ENCODE data around the gene MRGPRG. TPM values are rescaled to one million over a fixed set of nuclear protein-coding genes. Genes with fewer than 3 reads are reported as not detected.

The MRGPRG gene
- total and polyA plus RNA-seq, 2 experiments from 2014 or later: not detected

DNA sequence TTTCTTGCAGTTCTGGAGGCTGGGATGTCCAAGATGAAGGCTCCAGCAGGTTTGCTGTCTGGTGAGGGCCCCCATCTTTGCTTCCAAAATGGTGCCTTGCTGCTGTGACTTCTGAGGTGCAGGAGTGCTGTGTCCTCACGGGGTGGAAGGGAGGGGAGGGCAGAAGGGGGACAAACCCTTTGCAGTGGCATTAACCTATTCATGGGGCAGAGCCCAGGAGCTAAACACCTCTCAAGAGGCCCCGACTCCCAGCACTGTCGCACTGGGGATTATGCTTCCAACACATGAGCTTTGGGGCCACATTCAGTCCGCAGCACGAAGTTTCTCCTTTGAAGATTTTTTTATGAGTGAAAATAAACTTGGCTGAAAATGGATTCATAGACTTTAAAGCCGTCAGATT is 28.0 kb downstream of the MRGPRG start:
- H3K4me2 ChIP-seq: no peak overlapping the region
- no peaks in the 10 kb centered on the region for H4K20me1 ChIP-seq (ENCODE audit: insufficient read depth, poor library complexity, severe bottlenecking)
- TF ChIP-seq EZH2phosphoT487 (IDR thresholded peaks at IDR 0.05; ENCODE audit: low read depth, severe bottlenecking, unreplicated experiment) (no peak), EZH2 (IDR thresholded peaks at IDR 0.05; ENCODE audit: borderline replicate concordance) (no peak)
- TF ChIP-seq, protein P1, sequence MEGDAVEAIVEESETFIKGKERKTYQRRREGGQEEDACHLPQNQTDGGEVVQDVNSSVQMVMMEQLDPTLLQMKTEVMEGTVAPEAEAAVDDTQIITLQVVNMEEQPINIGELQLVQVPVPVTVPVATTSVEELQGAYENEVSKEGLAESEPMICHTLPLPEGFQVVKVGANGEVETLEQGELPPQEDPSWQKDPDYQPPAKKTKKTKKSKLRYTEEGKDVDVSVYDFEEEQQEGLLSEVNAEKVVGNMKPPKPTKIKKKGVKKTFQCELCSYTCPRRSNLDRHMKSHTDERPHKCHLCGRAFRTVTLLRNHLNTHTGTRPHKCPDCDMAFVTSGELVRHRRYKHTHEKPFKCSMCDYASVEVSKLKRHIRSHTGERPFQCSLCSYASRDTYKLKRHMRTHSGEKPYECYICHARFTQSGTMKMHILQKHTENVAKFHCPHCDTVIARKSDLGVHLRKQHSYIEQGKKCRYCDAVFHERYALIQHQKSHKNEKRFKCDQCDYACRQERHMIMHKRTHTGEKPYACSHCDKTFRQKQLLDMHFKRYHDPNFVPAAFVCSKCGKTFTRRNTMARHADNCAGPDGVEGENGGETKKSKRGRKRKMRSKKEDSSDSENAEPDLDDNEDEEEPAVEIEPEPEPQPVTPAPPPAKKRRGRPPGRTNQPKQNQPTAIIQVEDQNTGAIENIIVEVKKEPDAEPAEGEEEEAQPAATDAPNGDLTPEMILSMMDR (IDR thresholded peaks at IDR 0.05; ENCODE audit: poor library complexity): no peak
- H3K9me3 ChIP-seq (ENCODE audit: low read depth): no peaks in the 10 kb centered on the region
- WGBS (ENCODE audit: low lambda C conversion rate, missing lambda C conversion rate): 55% methylated on average over 6 of the region's 6 CpGs
- H2AFZ ChIP-seq: no peak overlapping the region
- no peaks in the 10 kb centered on the region for H3K4me1 ChIP-seq (ENCODE audit: insufficient read depth)
- no peaks in the 10 kb centered on the region for H3K9me2 ChIP-seq (replicated peaks; ENCODE audit: insufficient read depth)
- no peak overlapping the region for H3K27ac ChIP-seq
- no peaks in the 10 kb centered on the region for H3K36me3 ChIP-seq (replicated peaks; ENCODE audit: insufficient read depth, low read depth)
- no peaks in the 10 kb centered on the region for H3K27me3 ChIP-seq
- no peaks in the 10 kb centered on the region for H3K79me2 ChIP-seq
- no peak overlapping the region for H3K4me3 ChIP-seq
- DNase-seq (ENCODE audit: low spot score): no peak

DNA sequence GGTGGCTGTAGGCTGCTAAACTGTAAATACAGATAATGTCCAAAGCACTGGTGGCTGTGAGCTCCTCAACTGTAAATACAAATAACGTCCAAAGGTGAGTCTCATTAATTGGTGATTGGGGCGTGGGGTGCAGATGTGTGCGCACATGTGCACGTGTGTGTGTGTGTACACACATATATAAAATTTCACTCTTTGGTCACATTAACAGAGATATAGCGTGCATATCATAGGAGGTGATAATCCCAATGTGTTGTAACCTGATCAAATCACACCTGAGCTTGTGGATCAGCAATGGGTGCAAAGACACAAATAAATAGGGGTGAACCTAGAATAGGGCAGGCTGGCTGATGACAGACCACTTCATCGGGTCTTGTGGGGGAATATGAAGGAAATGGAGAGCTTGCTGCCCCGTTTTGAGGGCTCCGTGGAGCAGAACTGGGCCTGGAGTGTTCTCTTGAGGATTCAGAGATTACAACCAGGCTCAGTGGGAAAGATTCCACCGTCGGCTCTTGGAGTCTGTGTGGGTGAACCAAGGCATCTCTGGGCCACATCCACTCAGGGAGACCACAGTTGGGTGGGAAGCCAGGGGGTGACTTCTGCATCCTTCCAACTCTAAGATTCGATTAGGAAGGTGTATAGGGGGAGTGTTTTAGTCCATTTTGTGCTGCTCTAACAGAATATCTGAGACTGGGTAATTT is 28.6 kb downstream of the MRGPRG start:
- Histone ChIP-seq H3K4me1 (ENCODE audit: insufficient read depth) (no peaks in the 10 kb centered on the region), H2AFZ (no peak overlapping the region), H4K20me1 (ENCODE audit: insufficient read depth, poor library complexity, severe bottlenecking) (no peaks in the 10 kb centered on the region), H3K27me3 (no peaks in the 10 kb centered on the region), H3K79me2 (no peaks in the 10 kb centered on the region), H3K4me2 (no peak overlapping the region), H3K4me3 (no peak overlapping the region), H3K27ac (no peak overlapping the region), H3K36me3 (replicated peaks; ENCODE audit: insufficient read depth, low read depth) (no peaks in the 10 kb centered on the region), H3K9me3 (ENCODE audit: low read depth) (no peaks in the 10 kb centered on the region), H3K9me2 (replicated peaks; ENCODE audit: insufficient read depth) (no peaks in the 10 kb centered on the region)
- 85% methylated on average over 11 of the region's 11 CpGs for WGBS (ENCODE audit: low lambda C conversion rate, missing lambda C conversion rate)
- DNase-seq (ENCODE audit: low spot score): no peak
- TF ChIP-seq EZH2phosphoT487 (IDR thresholded peaks at IDR 0.05; ENCODE audit: low read depth, severe bottlenecking, unreplicated experiment): no peak
- no peak for TF ChIP-seq EZH2 (IDR thresholded peaks at IDR 0.05; ENCODE audit: borderline replicate concordance)
- TF ChIP-seq, protein P1 (IDR thresholded peaks at IDR 0.05; ENCODE audit: poor library complexity): no peak

DNA sequence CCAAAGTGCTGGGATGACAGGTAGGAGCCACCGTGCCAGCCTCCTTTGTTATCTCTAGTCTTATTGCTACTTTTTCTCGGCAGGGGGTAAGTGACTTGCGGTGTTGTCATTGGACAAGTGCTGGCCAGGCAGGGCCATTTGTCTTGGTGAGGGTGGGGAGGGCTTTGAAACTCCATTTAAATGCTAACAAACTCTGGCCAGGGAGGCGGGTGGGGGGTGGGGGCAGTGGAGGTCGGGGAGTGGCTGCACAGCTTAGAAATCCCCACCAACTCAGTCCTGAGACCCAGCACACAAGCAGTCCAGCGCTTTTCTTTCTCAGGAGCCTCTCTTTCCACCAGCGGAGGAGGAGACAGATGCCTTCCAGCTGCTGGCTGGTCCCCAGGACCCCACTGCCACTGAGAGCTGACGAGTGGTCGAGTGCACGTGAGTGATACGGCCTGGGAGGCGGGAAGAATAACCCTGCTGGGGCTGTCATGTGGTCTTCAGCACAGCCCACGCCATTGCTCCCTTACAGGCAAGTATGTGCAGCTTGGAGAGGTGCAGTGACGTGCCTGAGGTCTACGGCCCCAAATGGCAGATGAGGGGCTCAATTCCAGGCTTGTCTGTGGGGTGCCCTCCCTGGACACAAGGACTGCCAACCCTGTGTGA is 29.3 kb downstream of the MRGPRG start:
- no peaks in the 10 kb centered on the region for H4K20me1 ChIP-seq (ENCODE audit: insufficient read depth, poor library complexity, severe bottlenecking)
- WGBS (ENCODE audit: low lambda C conversion rate, missing lambda C conversion rate): 42% methylated on average over 15 of the region's 15 CpGs
- no peak overlapping the region for H3K4me2 ChIP-seq
- no peaks in the 10 kb centered on the region for H3K27me3 ChIP-seq
- H3K9me2 ChIP-seq (replicated peaks; ENCODE audit: insufficient read depth): no peaks in the 10 kb centered on the region
- H3K36me3 ChIP-seq (replicated peaks; ENCODE audit: insufficient read depth, low read depth): no peaks in the 10 kb centered on the region
- no peaks in the 10 kb centered on the region for H3K9me3 ChIP-seq (ENCODE audit: low read depth)
- no peaks in the 10 kb centered on the region for H3K4me1 ChIP-seq (ENCODE audit: insufficient read depth)
- no peak overlapping the region for H3K4me3 ChIP-seq
- DNase-seq (ENCODE audit: low spot score): no peak
- no peak overlapping the region for H2AFZ ChIP-seq
- TF ChIP-seq, protein P1 (IDR thresholded peaks at IDR 0.05; ENCODE audit: poor library complexity): no peak
- TF ChIP-seq EZH2 (IDR thresholded peaks at IDR 0.05; ENCODE audit: borderline replicate concordance) (no peak), EZH2phosphoT487 (IDR thresholded peaks at IDR 0.05; ENCODE audit: low read depth, severe bottlenecking, unreplicated experiment) (no peak)
- no peaks in the 10 kb centered on the region for H3K79me2 ChIP-seq
- H3K27ac ChIP-seq: no peak overlapping the region

Data from hepatocyte (in vitro differentiated cells).